WTC11 (cell line): ENCODE data around the gene TUBB. TPM values are rescaled to one million over a fixed set of nuclear protein-coding genes. Genes with fewer than 3 reads are reported as not detected.
A peak's percentile ranks its signal among the peaks of the same experiment; 100 is the strongest.

Experiments
- ATAC-seq: fragments of 200-7000 bp; cut with Tn5 transposase; 2 replicates; pipeline ENCODE4 v1.10.0; 2021; ENCODE audit warnings: mild to moderate bottlenecking, moderate library complexity
- CTCF ChIA-PET: fragments of 300-600 bp; sonication (Branson Sonifier 250); formaldehyde crosslinking; loops from one replicate; lab custom pipeline; 2021; ENCODE audit warnings: antibody characterized with exemption; lab: Charles Lee
- POLR2A ChIA-PET: fragments of 350-600 bp; sonication (Branson Sonifier 250); formaldehyde crosslinking; loops from one replicate; lab custom pipeline; 2021; ENCODE audit warnings: antibody characterized with exemption; lab: Charles Lee
- DNase-seq: peaks from one replicate; pipeline ENCODE4 v3.0.0; 2021; ENCODE audit warnings: low spot score
- H3K27ac Mint-ChIP-seq: 2 replicates; pipeline ENCODE4 v1.8.0; 2021; ENCODE audit warnings: mixed read lengths
- H3K27me3 Mint-ChIP-seq: 2 replicates; pipeline ENCODE4 v1.8.0; 2021; ENCODE audit warnings: low read depth, mild to moderate bottlenecking, moderate library complexity, mixed read lengths
- H3K36me3 Mint-ChIP-seq: 2 replicates; pipeline ENCODE4 v1.8.0; 2021; ENCODE audit warnings: mixed read lengths
- H3K4me1 Mint-ChIP-seq: 2 replicates; pipeline ENCODE4 v1.8.0; 2022; ENCODE audit warnings: mixed read lengths
- H3K4me3 Mint-ChIP-seq: 2 replicates; pipeline ENCODE4 v1.8.0; 2021; ENCODE audit warnings: mild to moderate bottlenecking, moderate library complexity, mixed read lengths
- H3K9me3 Mint-ChIP-seq: 2 replicates; pipeline ENCODE4 v1.8.0; 2021; ENCODE audit warnings: mixed read lengths
- FOXK1 ChIP-seq: sonication (generic); formaldehyde crosslinking; IDR thresholded peaks from 2 replicates; pipeline ENCODE4 v1.8.0; 2022; ENCODE audit warnings: mild to moderate bottlenecking, moderate library complexity, missing genetic modification reagents
- FOXP1 ChIP-seq: sonication (generic); formaldehyde crosslinking; IDR thresholded peaks from 2 replicates; pipeline ENCODE4 v1.8.0; 2022; ENCODE audit warnings: missing genetic modification reagents, mild to moderate bottlenecking, moderate library complexity, borderline replicate concordance
- JAZF1 ChIP-seq: fragments of 250-450 bp; sonication (Bioruptor Pico); IDR thresholded peaks from 2 replicates; pipeline ENCODE4 v1.9.0; 2021; ENCODE audit warnings: moderate library complexity, mild to moderate bottlenecking, inconsistent platforms
- MXD4 ChIP-seq: fragments of 250-450 bp; sonication (Bioruptor Pico); IDR thresholded peaks from 2 replicates; pipeline ENCODE4 v1.8.0; 2021; ENCODE audit warnings: mild to moderate bottlenecking, moderate library complexity, borderline replicate concordance
- NFE2L1 ChIP-seq: sonication (generic); formaldehyde crosslinking; IDR thresholded peaks from 2 replicates; pipeline ENCODE4 v1.8.1; 2023; ENCODE audit warnings: missing genetic modification reagents
- SMAD3 ChIP-seq: sonication (generic); formaldehyde crosslinking; IDR thresholded peaks from 2 replicates; pipeline ENCODE4 v1.8.0; 2022; ENCODE audit warnings: missing genetic modification reagents, mild to moderate bottlenecking, borderline replicate concordance
- SMAD4 ChIP-seq: sonication (generic); formaldehyde crosslinking; IDR thresholded peaks from 2 replicates; pipeline ENCODE4 v1.8.0; 2022; ENCODE audit warnings: mild to moderate bottlenecking, missing genetic modification reagents
- ZNF232 ChIP-seq: sonication (generic); formaldehyde crosslinking; IDR thresholded peaks from 2 replicates; pipeline ENCODE4 v1.8.0; 2022; ENCODE audit warnings: mild to moderate bottlenecking, missing genetic modification reagents
- total RNA-seq: library from RNA; stranded (reverse); gene quantifications from 3 replicates; pipeline ENCODE4 v1.2.3, GENCODE V29; 2021
- TF ChIP-seq, protein P1 (sequence below): sonication (generic); formaldehyde crosslinking; IDR thresholded peaks from 2 replicates; pipeline ENCODE4 v1.8.0; 2022; ENCODE audit warnings: mild to moderate bottlenecking, missing genetic modification reagents
- TF ChIP-seq, protein P2 (sequence below): sonication (generic); formaldehyde crosslinking; IDR thresholded peaks from 2 replicates; pipeline ENCODE4 v1.8.0; 2022; ENCODE audit warnings: mild to moderate bottlenecking, missing genetic modification reagents
- TF ChIP-seq, protein P3 (sequence below): sonication (generic); formaldehyde crosslinking; IDR thresholded peaks from 2 replicates; pipeline ENCODE4 v1.8.0; 2023; ENCODE audit warnings: mild to moderate bottlenecking, missing genetic modification reagents
- TF ChIP-seq, protein P4 (sequence below): sonication (generic); formaldehyde crosslinking; IDR thresholded peaks from 2 replicates; pipeline ENCODE4 v1.8.0; 2023; ENCODE audit warnings: missing genetic modification reagents, mild to moderate bottlenecking, borderline replicate concordance
- TF ChIP-seq, protein P5 (sequence below): sonication (generic); formaldehyde crosslinking; conservative IDR thresholded peaks from 2 replicates; pipeline ENCODE4 v1.8.1; 2023; ENCODE audit warnings: mild to moderate bottlenecking, low read depth, missing genetic modification reagents, moderate library complexity
- TF ChIP-seq, protein P6 (sequence below): sonication (generic); formaldehyde crosslinking; IDR thresholded peaks from 2 replicates; pipeline ENCODE4 v1.8.1; 2023; ENCODE audit warnings: mild to moderate bottlenecking, missing genetic modification reagents, borderline replicate concordance
- TF ChIP-seq, protein P7 (sequence below): sonication (generic); formaldehyde crosslinking; IDR thresholded peaks from 2 replicates; pipeline ENCODE4 v1.8.1; 2022; ENCODE audit warnings: low read depth, mild to moderate bottlenecking, moderate library complexity, missing genetic modification reagents, borderline replicate concordance
- TF ChIP-seq, protein P8 (sequence below): sonication (generic); formaldehyde crosslinking; conservative IDR thresholded peaks from 2 replicates; pipeline ENCODE4 v1.8.1; 2022; ENCODE audit warnings: mild to moderate bottlenecking, missing genetic modification reagents

The TUBB gene
- total RNA-seq, 1 experiment from 2014 or later = 1,503 TPM

DNA sequence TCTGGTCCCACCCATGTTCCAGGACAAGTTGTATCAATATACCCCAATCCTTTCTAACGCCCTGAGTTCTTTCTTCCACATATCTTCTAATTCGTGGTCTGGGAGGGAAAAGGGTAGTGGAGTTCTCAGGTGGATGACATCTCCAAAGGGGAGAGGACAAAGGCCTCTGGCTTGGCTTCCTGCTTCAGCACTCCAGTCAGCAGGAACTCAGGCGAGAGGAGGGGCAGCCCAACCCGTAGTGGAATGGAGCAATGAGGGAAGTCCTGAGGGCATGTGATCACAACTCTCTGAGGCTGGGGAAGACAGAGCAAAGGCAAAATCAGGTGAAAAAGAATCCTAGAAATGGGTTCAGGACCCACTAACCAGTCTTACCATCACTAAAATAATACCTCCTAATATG lies 19.8 kb upstream of the TUBB start:
- ATAC-seq (peak; percentile 78), DNase-seq (no peak)
- ChIA-PET CTCF (interaction anchor here (1.5 kb wide), 1 partner anchor 21 kb away, joined by 3 read pairs; no protein-coding TSS in a partner anchor), POLR2A (no interaction called here)
- H3K27me3 Mint-ChIP-seq = no peaks in the 10 kb centered on the region; the same call in 1 of the 2 replicates
- peaks cover 5% of the 10 kb centered on the region for H3K4me1 Mint-ChIP-seq
- no peak overlapping the region for H3K4me3 Mint-ChIP-seq
- no peak overlapping the region; the same call in 1 of the 2 replicates for H3K27ac Mint-ChIP-seq
- TF ChIP-seq, protein P1, sequence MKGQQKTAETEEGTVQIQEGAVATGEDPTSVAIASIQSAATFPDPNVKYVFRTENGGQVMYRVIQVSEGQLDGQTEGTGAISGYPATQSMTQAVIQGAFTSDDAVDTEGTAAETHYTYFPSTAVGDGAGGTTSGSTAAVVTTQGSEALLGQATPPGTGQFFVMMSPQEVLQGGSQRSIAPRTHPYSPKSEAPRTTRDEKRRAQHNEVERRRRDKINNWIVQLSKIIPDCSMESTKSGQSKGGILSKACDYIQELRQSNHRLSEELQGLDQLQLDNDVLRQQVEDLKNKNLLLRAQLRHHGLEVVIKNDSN (CRISPR knock-in tag) = 0 out of 2 replicates have a peak, but pooled peaks have one; percentile 18
- TF ChIP-seq ZNF232 (CRISPR knock-in tag) (no peak), MXD4 (CRISPR knock-in tag) (no peak)
- TF ChIP-seq, protein P2, sequence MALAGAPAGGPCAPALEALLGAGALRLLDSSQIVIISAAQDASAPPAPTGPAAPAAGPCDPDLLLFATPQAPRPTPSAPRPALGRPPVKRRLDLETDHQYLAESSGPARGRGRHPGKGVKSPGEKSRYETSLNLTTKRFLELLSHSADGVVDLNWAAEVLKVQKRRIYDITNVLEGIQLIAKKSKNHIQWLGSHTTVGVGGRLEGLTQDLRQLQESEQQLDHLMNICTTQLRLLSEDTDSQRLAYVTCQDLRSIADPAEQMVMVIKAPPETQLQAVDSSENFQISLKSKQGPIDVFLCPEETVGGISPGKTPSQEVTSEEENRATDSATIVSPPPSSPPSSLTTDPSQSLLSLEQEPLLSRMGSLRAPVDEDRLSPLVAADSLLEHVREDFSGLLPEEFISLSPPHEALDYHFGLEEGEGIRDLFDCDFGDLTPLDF (CRISPR knock-in tag) = no peak
- H3K36me3 Mint-ChIP-seq = peaks cover 45% of the 10 kb centered on the region
- no peaks in the 10 kb centered on the region for H3K9me3 Mint-ChIP-seq

DNA sequence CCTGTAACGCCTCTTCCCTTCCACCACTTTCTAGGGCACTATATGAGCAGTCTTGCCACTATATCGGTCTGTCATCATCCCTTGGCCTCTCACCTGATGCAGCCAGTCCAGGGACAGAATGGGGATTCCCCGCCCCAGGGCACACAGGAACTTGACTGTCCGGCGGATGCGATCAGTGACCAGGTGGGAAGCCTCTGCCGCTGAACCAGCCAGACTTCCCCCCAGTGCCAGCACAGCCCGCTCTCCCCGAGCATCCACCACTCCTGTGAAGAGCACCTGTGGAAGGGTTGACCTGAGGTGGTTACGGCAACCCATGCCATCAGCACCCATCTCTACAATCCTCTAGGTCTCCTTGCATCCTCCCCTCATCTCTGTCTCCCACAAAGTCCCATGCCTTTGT lies 17.1 kb upstream of the TUBB start:
- peaks cover 61% of the 10 kb centered on the region for H3K36me3 Mint-ChIP-seq
- no peaks in the 10 kb centered on the region for H3K9me3 Mint-ChIP-seq
- POLR2A ChIA-PET = interaction anchor here (0.9 to 1.6 kb wide), 3 partner anchors 7 to 18 kb away, joined by 3 to 7 read pairs (median 4); partner anchors contain the start of gene TUBB
- ATAC-seq = no peak
- H3K27ac Mint-ChIP-seq = no peak overlapping the region
- peaks cover 15% of the 10 kb centered on the region for H3K4me1 Mint-ChIP-seq
- H3K27me3 Mint-ChIP-seq = no peaks in the 10 kb centered on the region; the same call in 1 of the 2 replicates
- H3K4me3 Mint-ChIP-seq = no peak overlapping the region
- CTCF ChIA-PET = interaction anchor here (1.0 to 2.4 kb wide), 3 partner anchors 14 to 31 kb away, joined by 3 to 6 read pairs (median 5); partner anchors contain the start of genes DHX16 and MDC1
- no peak for DNase-seq
- no peak for TF ChIP-seq SMAD3 (CRISPR knock-in tag)
- TF ChIP-seq, protein P3, sequence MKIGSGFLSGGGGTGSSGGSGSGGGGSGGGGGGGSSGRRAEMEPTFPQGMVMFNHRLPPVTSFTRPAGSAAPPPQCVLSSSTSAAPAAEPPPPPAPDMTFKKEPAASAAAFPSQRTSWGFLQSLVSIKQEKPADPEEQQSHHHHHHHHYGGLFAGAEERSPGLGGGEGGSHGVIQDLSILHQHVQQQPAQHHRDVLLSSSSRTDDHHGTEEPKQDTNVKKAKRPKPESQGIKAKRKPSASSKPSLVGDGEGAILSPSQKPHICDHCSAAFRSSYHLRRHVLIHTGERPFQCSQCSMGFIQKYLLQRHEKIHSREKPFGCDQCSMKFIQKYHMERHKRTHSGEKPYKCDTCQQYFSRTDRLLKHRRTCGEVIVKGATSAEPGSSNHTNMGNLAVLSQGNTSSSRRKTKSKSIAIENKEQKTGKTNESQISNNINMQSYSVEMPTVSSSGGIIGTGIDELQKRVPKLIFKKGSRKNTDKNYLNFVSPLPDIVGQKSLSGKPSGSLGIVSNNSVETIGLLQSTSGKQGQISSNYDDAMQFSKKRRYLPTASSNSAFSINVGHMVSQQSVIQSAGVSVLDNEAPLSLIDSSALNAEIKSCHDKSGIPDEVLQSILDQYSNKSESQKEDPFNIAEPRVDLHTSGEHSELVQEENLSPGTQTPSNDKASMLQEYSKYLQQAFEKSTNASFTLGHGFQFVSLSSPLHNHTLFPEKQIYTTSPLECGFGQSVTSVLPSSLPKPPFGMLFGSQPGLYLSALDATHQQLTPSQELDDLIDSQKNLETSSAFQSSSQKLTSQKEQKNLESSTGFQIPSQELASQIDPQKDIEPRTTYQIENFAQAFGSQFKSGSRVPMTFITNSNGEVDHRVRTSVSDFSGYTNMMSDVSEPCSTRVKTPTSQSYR (CRISPR knock-in tag) = no peak
- TF ChIP-seq FOXP1 (CRISPR knock-in tag) = no peak
- TF ChIP-seq JAZF1 (CRISPR knock-in tag) = no peak
- TF ChIP-seq, protein P4, sequence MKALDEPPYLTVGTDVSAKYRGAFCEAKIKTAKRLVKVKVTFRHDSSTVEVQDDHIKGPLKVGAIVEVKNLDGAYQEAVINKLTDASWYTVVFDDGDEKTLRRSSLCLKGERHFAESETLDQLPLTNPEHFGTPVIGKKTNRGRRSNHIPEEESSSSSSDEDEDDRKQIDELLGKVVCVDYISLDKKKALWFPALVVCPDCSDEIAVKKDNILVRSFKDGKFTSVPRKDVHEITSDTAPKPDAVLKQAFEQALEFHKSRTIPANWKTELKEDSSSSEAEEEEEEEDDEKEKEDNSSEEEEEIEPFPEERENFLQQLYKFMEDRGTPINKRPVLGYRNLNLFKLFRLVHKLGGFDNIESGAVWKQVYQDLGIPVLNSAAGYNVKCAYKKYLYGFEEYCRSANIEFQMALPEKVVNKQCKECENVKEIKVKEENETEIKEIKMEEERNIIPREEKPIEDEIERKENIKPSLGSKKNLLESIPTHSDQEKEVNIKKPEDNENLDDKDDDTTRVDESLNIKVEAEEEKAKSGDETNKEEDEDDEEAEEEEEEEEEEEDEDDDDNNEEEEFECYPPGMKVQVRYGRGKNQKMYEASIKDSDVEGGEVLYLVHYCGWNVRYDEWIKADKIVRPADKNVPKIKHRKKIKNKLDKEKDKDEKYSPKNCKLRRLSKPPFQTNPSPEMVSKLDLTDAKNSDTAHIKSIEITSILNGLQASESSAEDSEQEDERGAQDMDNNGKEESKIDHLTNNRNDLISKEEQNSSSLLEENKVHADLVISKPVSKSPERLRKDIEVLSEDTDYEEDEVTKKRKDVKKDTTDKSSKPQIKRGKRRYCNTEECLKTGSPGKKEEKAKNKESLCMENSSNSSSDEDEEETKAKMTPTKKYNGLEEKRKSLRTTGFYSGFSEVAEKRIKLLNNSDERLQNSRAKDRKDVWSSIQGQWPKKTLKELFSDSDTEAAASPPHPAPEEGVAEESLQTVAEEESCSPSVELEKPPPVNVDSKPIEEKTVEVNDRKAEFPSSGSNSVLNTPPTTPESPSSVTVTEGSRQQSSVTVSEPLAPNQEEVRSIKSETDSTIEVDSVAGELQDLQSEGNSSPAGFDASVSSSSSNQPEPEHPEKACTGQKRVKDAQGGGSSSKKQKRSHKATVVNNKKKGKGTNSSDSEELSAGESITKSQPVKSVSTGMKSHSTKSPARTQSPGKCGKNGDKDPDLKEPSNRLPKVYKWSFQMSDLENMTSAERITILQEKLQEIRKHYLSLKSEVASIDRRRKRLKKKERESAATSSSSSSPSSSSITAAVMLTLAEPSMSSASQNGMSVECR (CRISPR knock-in tag) = no peak
- TF ChIP-seq, protein P5, sequence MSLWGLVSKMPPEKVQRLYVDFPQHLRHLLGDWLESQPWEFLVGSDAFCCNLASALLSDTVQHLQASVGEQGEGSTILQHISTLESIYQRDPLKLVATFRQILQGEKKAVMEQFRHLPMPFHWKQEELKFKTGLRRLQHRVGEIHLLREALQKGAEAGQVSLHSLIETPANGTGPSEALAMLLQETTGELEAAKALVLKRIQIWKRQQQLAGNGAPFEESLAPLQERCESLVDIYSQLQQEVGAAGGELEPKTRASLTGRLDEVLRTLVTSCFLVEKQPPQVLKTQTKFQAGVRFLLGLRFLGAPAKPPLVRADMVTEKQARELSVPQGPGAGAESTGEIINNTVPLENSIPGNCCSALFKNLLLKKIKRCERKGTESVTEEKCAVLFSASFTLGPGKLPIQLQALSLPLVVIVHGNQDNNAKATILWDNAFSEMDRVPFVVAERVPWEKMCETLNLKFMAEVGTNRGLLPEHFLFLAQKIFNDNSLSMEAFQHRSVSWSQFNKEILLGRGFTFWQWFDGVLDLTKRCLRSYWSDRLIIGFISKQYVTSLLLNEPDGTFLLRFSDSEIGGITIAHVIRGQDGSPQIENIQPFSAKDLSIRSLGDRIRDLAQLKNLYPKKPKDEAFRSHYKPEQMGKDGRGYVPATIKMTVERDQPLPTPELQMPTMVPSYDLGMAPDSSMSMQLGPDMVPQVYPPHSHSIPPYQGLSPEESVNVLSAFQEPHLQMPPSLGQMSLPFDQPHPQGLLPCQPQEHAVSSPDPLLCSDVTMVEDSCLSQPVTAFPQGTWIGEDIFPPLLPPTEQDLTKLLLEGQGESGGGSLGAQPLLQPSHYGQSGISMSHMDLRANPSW (CRISPR knock-in tag) = no peak
- TF ChIP-seq, protein P6, sequence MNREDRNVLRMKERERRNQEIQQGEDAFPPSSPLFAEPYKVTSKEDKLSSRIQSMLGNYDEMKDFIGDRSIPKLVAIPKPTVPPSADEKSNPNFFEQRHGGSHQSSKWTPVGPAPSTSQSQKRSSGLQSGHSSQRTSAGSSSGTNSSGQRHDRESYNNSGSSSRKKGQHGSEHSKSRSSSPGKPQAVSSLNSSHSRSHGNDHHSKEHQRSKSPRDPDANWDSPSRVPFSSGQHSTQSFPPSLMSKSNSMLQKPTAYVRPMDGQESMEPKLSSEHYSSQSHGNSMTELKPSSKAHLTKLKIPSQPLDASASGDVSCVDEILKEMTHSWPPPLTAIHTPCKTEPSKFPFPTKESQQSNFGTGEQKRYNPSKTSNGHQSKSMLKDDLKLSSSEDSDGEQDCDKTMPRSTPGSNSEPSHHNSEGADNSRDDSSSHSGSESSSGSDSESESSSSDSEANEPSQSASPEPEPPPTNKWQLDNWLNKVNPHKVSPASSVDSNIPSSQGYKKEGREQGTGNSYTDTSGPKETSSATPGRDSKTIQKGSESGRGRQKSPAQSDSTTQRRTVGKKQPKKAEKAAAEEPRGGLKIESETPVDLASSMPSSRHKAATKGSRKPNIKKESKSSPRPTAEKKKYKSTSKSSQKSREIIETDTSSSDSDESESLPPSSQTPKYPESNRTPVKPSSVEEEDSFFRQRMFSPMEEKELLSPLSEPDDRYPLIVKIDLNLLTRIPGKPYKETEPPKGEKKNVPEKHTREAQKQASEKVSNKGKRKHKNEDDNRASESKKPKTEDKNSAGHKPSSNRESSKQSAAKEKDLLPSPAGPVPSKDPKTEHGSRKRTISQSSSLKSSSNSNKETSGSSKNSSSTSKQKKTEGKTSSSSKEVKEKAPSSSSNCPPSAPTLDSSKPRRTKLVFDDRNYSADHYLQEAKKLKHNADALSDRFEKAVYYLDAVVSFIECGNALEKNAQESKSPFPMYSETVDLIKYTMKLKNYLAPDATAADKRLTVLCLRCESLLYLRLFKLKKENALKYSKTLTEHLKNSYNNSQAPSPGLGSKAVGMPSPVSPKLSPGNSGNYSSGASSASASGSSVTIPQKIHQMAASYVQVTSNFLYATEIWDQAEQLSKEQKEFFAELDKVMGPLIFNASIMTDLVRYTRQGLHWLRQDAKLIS (CRISPR knock-in tag) = no peak
- TF ChIP-seq SMAD4 = no peak
- TF ChIP-seq, protein P7, sequence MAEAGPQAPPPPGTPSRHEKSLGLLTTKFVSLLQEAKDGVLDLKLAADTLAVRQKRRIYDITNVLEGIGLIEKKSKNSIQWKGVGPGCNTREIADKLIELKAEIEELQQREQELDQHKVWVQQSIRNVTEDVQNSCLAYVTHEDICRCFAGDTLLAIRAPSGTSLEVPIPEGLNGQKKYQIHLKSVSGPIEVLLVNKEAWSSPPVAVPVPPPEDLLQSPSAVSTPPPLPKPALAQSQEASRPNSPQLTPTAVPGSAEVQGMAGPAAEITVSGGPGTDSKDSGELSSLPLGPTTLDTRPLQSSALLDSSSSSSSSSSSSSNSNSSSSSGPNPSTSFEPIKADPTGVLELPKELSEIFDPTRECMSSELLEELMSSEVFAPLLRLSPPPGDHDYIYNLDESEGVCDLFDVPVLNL (CRISPR knock-in tag) = no peak
- TF ChIP-seq NFE2L1 (CRISPR knock-in tag) = no peak
- no peak for TF ChIP-seq FOXK1 (CRISPR knock-in tag)
- TF ChIP-seq, protein P8, sequence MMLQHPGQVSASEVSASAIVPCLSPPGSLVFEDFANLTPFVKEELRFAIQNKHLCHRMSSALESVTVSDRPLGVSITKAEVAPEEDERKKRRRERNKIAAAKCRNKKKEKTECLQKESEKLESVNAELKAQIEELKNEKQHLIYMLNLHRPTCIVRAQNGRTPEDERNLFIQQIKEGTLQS = no peak
